ENCODE measurements around the gene EEA1.

The EEA1 gene

DNA sequence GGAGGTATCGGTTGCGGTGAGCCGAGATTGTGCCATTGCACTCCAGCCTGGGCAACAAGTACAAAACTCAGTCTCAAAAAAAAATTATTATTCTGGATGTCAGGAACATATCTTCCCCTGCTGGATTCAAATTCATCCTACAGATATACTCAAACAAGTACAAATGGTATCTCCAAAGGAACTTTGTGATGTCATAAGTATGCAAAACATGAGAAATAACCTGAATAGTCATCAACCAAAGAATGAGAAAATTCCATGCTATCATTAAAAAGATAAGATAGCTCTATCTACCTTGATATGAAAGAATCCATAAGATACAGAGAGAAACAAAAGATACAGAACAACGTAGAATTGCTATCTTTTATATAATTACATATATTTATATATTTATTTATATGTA lies 67.7 kb downstream of the EEA1 start:
- in situ Hi-C loops (cut with MboI; ENCODE audit: low pct_unique_long_range_greater_than_20kb, low sequenced_read_pairs, unreplicated experiment) = no loop called here

DNA sequence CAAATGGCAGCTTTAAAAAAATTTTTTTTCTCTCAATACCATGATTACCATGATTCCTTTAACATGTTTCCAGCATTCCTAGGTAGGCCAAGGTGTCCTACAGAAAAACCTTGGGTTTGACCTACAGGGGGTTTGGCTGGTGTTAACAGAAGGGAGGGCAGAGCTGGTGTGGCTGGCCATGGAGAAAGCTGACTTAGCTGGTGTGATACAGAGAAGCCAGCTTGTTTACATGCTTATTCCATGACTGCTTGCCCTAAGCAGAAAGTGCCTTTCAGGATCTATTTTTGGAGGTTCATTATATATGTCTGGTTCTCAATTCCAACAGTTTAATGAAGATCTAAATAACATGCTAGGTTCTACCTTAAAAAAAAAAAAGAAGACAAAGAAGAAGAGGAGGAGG lies 68.6 kb downstream of the EEA1 start:
- TF ChIP-seq, protein P1, sequence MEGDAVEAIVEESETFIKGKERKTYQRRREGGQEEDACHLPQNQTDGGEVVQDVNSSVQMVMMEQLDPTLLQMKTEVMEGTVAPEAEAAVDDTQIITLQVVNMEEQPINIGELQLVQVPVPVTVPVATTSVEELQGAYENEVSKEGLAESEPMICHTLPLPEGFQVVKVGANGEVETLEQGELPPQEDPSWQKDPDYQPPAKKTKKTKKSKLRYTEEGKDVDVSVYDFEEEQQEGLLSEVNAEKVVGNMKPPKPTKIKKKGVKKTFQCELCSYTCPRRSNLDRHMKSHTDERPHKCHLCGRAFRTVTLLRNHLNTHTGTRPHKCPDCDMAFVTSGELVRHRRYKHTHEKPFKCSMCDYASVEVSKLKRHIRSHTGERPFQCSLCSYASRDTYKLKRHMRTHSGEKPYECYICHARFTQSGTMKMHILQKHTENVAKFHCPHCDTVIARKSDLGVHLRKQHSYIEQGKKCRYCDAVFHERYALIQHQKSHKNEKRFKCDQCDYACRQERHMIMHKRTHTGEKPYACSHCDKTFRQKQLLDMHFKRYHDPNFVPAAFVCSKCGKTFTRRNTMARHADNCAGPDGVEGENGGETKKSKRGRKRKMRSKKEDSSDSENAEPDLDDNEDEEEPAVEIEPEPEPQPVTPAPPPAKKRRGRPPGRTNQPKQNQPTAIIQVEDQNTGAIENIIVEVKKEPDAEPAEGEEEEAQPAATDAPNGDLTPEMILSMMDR (IDR thresholded peaks at IDR 0.05; ENCODE audit: extremely low read depth, insufficient read depth, missing control alignments) = no peak
- no peak for DNase-seq (ENCODE audit: low spot score)
- in situ Hi-C loops (cut with MboI; ENCODE audit: low pct_unique_long_range_greater_than_20kb, low sequenced_read_pairs, unreplicated experiment) = no loop called here

More for the DNA sequence above, 67.7 kb downstream of the EEA1 start:
- TF ChIP-seq, protein P1 (IDR thresholded peaks at IDR 0.05; ENCODE audit: extremely low read depth, insufficient read depth, missing control alignments) = no peak
- no peak for DNase-seq (ENCODE audit: low spot score)

DNA sequence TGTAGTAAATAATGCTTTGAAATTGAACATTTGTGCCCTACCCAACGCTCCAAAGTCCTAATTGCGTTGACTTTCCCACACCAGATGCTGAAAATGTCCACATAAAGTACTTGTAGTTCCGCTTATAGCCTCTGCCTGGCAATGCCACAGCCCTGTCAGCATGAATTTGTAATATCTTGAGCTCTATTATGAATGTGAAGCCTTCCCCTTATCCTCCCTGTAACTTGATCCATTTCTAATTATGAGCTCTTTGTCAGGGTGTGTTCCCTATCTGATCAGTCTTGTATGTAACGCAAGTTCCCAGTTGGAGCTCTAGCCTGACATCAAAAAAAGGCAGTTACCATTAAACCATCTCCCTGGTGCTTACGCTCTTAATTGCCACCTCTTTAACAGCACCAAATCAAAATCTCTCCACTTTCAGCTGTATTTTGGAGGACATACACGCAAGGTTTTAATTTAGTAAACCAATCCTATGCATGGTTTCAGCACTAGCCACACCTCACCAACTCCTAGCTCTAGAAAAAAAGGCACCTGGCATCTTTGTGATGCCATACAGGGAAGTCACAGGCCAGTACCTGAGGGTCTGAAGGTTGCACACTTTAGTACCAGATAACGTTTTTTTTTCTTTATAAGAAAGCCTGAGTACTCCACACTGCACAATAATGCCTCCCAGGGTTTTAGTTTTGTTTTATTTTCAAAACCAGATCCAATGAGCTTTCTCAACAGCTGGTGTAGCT lies 69.3 kb downstream of the EEA1 start:
- TF ChIP-seq, protein P1 (IDR thresholded peaks at IDR 0.05; ENCODE audit: extremely low read depth, insufficient read depth, missing control alignments) = no peak
- in situ Hi-C loops (cut with MboI; ENCODE audit: low pct_unique_long_range_greater_than_20kb, low sequenced_read_pairs, unreplicated experiment) = no loop called here
- no peak for DNase-seq (ENCODE audit: low spot score)

GRCh38 chr12:92857818-92858217 lies 71.3 kb downstream of the EEA1 start:
- no peak for DNase-seq (ENCODE audit: low spot score)
- in situ Hi-C loops (cut with MboI; ENCODE audit: low pct_unique_long_range_greater_than_20kb, low sequenced_read_pairs, unreplicated experiment) = no loop called here
- TF ChIP-seq, protein P1 (IDR thresholded peaks at IDR 0.05; ENCODE audit: extremely low read depth, insufficient read depth, missing control alignments) = no peak

DNA sequence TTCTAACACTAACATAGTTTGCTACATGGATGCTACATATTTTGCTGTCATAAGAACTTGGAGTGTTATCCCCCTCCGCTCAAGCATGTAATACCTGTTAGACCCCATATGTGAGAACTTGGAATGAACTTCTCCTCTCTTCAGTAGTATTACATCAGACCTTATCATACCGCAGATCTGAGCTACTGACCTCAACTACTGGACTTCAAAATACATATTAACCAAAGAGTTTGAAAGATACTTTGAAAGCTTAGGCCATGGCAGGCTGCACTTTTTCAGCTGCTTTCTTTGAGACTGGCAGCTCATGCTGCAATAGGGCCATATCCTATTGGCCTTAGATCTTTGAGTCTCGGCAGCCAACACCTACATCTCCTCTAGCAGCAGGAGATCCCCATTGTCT lies 74.8 kb downstream of the EEA1 start:
- no peak for DNase-seq (ENCODE audit: low spot score)
- TF ChIP-seq, protein P1 (IDR thresholded peaks at IDR 0.05; ENCODE audit: extremely low read depth, insufficient read depth, missing control alignments) = no peak
- in situ Hi-C loops (cut with MboI; ENCODE audit: low pct_unique_long_range_greater_than_20kb, low sequenced_read_pairs, unreplicated experiment) = no loop called here

DNA sequence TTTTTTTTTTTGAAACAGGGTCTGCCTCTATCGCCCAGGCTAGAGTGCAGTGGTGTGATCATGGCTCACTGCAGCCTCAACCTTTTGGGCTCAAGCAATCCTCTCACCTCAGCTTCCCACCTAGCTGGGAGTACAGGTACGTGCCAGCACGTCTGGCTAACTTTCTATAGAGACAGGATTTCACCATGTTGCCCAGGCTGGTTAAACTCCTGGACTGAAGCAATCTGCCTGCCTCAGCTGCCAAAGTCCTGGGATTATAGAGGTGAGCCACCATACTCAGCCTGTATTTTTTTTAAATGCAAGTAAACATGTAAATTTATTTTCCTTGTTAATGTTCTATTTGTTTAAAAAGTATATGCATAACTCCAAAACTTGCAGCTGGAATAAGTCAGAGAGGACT lies 80.4 kb downstream of the EEA1 start:
- DNase-seq (ENCODE audit: low spot score) = no peak
- in situ Hi-C loops (cut with MboI; ENCODE audit: low pct_unique_long_range_greater_than_20kb, low sequenced_read_pairs, unreplicated experiment) = no loop called here
- TF ChIP-seq, protein P1 (IDR thresholded peaks at IDR 0.05; ENCODE audit: extremely low read depth, insufficient read depth, missing control alignments) = no peak
